ENCODE data around the gene ITGB8.
"Not testable (repeated sequence)": the region's sequence is repeated elsewhere in the genome, so short reads cannot be mapped to it uniquely, and the experiment has no call there.

The ITGB8 gene

GRCh38 chr7:20302300-20302699 lies 28.4 kb upstream of the ITGB8 start:
- not testable (repeated sequence) for H3K27me3 Mint-ChIP-seq, H3K4me3 Mint-ChIP-seq, H3K9me3 Mint-ChIP-seq, H3K27ac Mint-ChIP-seq, ATAC-seq, H3K36me3 Mint-ChIP-seq
- H3K4me1 Mint-ChIP-seq = peaks cover 40% of the 10 kb centered on the region

GRCh38 chr7:20302891-20303290 lies 27.8 kb upstream of the ITGB8 start:
- H3K4me3 Mint-ChIP-seq = no peak overlapping the region
- H3K9me3 Mint-ChIP-seq = peaks cover 2% of the 10 kb centered on the region
- ATAC-seq = no peak
- no peaks in the 10 kb centered on the region for H3K27me3 Mint-ChIP-seq
- no peak overlapping the region for H3K27ac Mint-ChIP-seq
- no peaks in the 10 kb centered on the region for H3K36me3 Mint-ChIP-seq
- peaks cover 40% of the 10 kb centered on the region for H3K4me1 Mint-ChIP-seq

GRCh38 chr7:20304366-20304765 lies 26.3 kb upstream of the ITGB8 start:
- Mint-ChIP-seq H3K36me3 (no peaks in the 10 kb centered on the region), H3K4me1 (peaks cover 39% of the 10 kb centered on the region), H3K4me3 (no peak overlapping the region), H3K27me3 (no peaks in the 10 kb centered on the region), H3K9me3 (peaks cover 2% of the 10 kb centered on the region), H3K27ac (no peak overlapping the region)
- ATAC-seq = no peak

GRCh38 chr7:20305726-20306125 lies 25.0 kb upstream of the ITGB8 start:
- peak overlapping the region; percentile 54 for H3K27ac Mint-ChIP-seq
- no peak overlapping the region for H3K4me3 Mint-ChIP-seq
- peaks cover 2% of the 10 kb centered on the region for H3K9me3 Mint-ChIP-seq
- no peak for ATAC-seq
- H3K36me3 Mint-ChIP-seq = no peaks in the 10 kb centered on the region
- peaks cover 31% of the 10 kb centered on the region for H3K4me1 Mint-ChIP-seq
- H3K27me3 Mint-ChIP-seq = no peaks in the 10 kb centered on the region

- peak overlapping the region; percentile 5 for H3K27ac Mint-ChIP-seq
- H3K36me3 Mint-ChIP-seq = no peaks in the 10 kb centered on the region
- no peak overlapping the region for H3K4me3 Mint-ChIP-seq
- peaks cover 30% of the 10 kb centered on the region for H3K4me1 Mint-ChIP-seq
- no peaks in the 10 kb centered on the region for H3K27me3 Mint-ChIP-seq
- no peak for ATAC-seq
- peaks cover 2% of the 10 kb centered on the region for H3K9me3 Mint-ChIP-seq
These were observed 24.3 kb upstream of the ITGB8 start for GRCh38 chr7:20306180-20306946.

GRCh38 chr7:20307119-20307518 lies 23.6 kb upstream of the ITGB8 start:
- Mint-ChIP-seq H3K27ac (peak overlapping the region; percentile 5), H3K9me3 (peaks cover 2% of the 10 kb centered on the region), H3K27me3 (no peaks in the 10 kb centered on the region), H3K4me3 (no peak overlapping the region), H3K36me3 (no peaks in the 10 kb centered on the region), H3K4me1 (peaks cover 30% of the 10 kb centered on the region)
- peak; percentile 20 for ATAC-seq

- no peak for ATAC-seq
These were observed 22.8 kb upstream of the ITGB8 start for GRCh38 chr7:20307901-20308300.

GRCh38 chr7:20310301-20310700 lies 20.4 kb upstream of the ITGB8 start:
- H3K4me3 Mint-ChIP-seq = no peak overlapping the region
- ATAC-seq = no peak
- no peaks in the 10 kb centered on the region for H3K9me3 Mint-ChIP-seq
- H3K27ac Mint-ChIP-seq = no peak overlapping the region
- H3K4me1 Mint-ChIP-seq = peaks cover 25% of the 10 kb centered on the region
- no peaks in the 10 kb centered on the region for H3K27me3 Mint-ChIP-seq
- no peaks in the 10 kb centered on the region for H3K36me3 Mint-ChIP-seq

More at GRCh38 chr7:20307901-20308300, 22.8 kb upstream of the ITGB8 start:
- Mint-ChIP-seq H3K27ac (no peak overlapping the region), H3K27me3 (no peaks in the 10 kb centered on the region), H3K4me3 (no peak overlapping the region), H3K9me3 (peaks cover 2% of the 10 kb centered on the region), H3K4me1 (peaks cover 30% of the 10 kb centered on the region), H3K36me3 (no peaks in the 10 kb centered on the region)

- no peaks in the 10 kb centered on the region for H3K36me3 Mint-ChIP-seq
- no peak for ATAC-seq
- H3K27me3 Mint-ChIP-seq = no peaks in the 10 kb centered on the region
- H3K27ac Mint-ChIP-seq = no peak overlapping the region
- H3K9me3 Mint-ChIP-seq = no peaks in the 10 kb centered on the region
- peaks cover 17% of the 10 kb centered on the region for H3K4me1 Mint-ChIP-seq
- no peak overlapping the region for H3K4me3 Mint-ChIP-seq
These were observed 19.5 kb upstream of the ITGB8 start for GRCh38 chr7:20310963-20311742.

GRCh38 chr7:20311743-20312042 lies 19.0 kb upstream of the ITGB8 start:
- H3K36me3 Mint-ChIP-seq = no peaks in the 10 kb centered on the region
- no peaks in the 10 kb centered on the region for H3K27me3 Mint-ChIP-seq
- H3K4me3 Mint-ChIP-seq = no peak overlapping the region
- peaks cover 11% of the 10 kb centered on the region for H3K4me1 Mint-ChIP-seq
- H3K9me3 Mint-ChIP-seq = no peaks in the 10 kb centered on the region
- no peak overlapping the region for H3K27ac Mint-ChIP-seq
- no peak for ATAC-seq

- H3K4me3 Mint-ChIP-seq = no peak overlapping the region
- peaks cover 6% of the 10 kb centered on the region for H3K4me1 Mint-ChIP-seq
- ATAC-seq = no peak
- H3K9me3 Mint-ChIP-seq = no peaks in the 10 kb centered on the region
- H3K27ac Mint-ChIP-seq = no peak overlapping the region
- H3K36me3 Mint-ChIP-seq = no peaks in the 10 kb centered on the region
- no peaks in the 10 kb centered on the region for H3K27me3 Mint-ChIP-seq
These were observed 18.1 kb upstream of the ITGB8 start for GRCh38 chr7:20312562-20312961.

GRCh38 chr7:20313626-20314025 lies 17.1 kb upstream of the ITGB8 start:
- peaks cover 6% of the 10 kb centered on the region for H3K4me1 Mint-ChIP-seq
- H3K27me3 Mint-ChIP-seq = no peaks in the 10 kb centered on the region
- H3K27ac Mint-ChIP-seq = no peak overlapping the region
- H3K4me3 Mint-ChIP-seq = no peak overlapping the region
- no peak for ATAC-seq
- H3K9me3 Mint-ChIP-seq = no peaks in the 10 kb centered on the region
- H3K36me3 Mint-ChIP-seq = no peaks in the 10 kb centered on the region

- no peak overlapping the region for H3K4me3 Mint-ChIP-seq
- H3K27me3 Mint-ChIP-seq = no peaks in the 10 kb centered on the region
- H3K9me3 Mint-ChIP-seq = no peaks in the 10 kb centered on the region
- H3K27ac Mint-ChIP-seq = no peak overlapping the region
- no peaks in the 10 kb centered on the region for H3K36me3 Mint-ChIP-seq
- no peak for ATAC-seq
- H3K4me1 Mint-ChIP-seq = peaks cover 6% of the 10 kb centered on the region
These were observed 16.5 kb upstream of the ITGB8 start for GRCh38 chr7:20314198-20314597.

- no peak for ATAC-seq
- Mint-ChIP-seq H3K27ac (no peak overlapping the region), H3K27me3 (no peaks in the 10 kb centered on the region), H3K9me3 (no peaks in the 10 kb centered on the region), H3K4me3 (no peak overlapping the region), H3K36me3 (no peaks in the 10 kb centered on the region), H3K4me1 (no peaks in the 10 kb centered on the region)
These were observed 14.0 kb upstream of the ITGB8 start for GRCh38 chr7:20316706-20317105.

- ATAC-seq = no peak
- H3K27me3 Mint-ChIP-seq = no peaks in the 10 kb centered on the region
- H3K27ac Mint-ChIP-seq = no peak overlapping the region
- H3K9me3 Mint-ChIP-seq = no peaks in the 10 kb centered on the region
- H3K4me1 Mint-ChIP-seq = no peaks in the 10 kb centered on the region
- no peak overlapping the region for H3K4me3 Mint-ChIP-seq
- H3K36me3 Mint-ChIP-seq = no peaks in the 10 kb centered on the region
These were observed 13.3 kb upstream of the ITGB8 start for GRCh38 chr7:20317413-20317812.

GRCh38 chr7:20318933-20319332 lies 11.8 kb upstream of the ITGB8 start:
- no peak overlapping the region for H3K4me3 Mint-ChIP-seq
- H3K4me1 Mint-ChIP-seq = no peaks in the 10 kb centered on the region
- H3K27ac Mint-ChIP-seq = no peak overlapping the region
- no peak for ATAC-seq
- no peaks in the 10 kb centered on the region for H3K9me3 Mint-ChIP-seq
- no peaks in the 10 kb centered on the region for H3K27me3 Mint-ChIP-seq
- H3K36me3 Mint-ChIP-seq = no peaks in the 10 kb centered on the region

Measured in stimulated activated memory B cell treated with anti-CD40 and anti-IgM and Interleukin-4, amounts not matched to agents 10 μg/mL and 1 μg/mL and 100 μg/mL, for 72 hours (primary cell).